Body of pancreas (tissue), 4 donors: Measurements from ENCODE around the gene ZNF226.
"Not testable (repeated sequence)": the region's sequence is repeated elsewhere in the genome, so short reads cannot be mapped to it uniquely, and the experiment has no call there.

Source experiments
- POLR2A ChIP-seq, 3 donors: fragments of 450-650 bp; IDR thresholded peaks; one replicate each; pipeline ENCODE4 v1.6.1; 2016; ENCODE audit warnings: antibody characterized with exemption in 3 of 3, mild to moderate bottlenecking in 2 of 3
- TF ChIP-seq, protein P1 (sequence below), 7 experiments: fragments of 450-650 bp in 4 of 7; fragments of 200-600 bp in 3 of 7; sonication (generic) in 3 of 7; IDR thresholded peaks; one replicate each; pipeline ENCODE4 v1.5.1; 2016 to 2019; ENCODE audit warnings: antibody characterized with exemption in 7 of 7

- TF ChIP-seq, protein P1, sequence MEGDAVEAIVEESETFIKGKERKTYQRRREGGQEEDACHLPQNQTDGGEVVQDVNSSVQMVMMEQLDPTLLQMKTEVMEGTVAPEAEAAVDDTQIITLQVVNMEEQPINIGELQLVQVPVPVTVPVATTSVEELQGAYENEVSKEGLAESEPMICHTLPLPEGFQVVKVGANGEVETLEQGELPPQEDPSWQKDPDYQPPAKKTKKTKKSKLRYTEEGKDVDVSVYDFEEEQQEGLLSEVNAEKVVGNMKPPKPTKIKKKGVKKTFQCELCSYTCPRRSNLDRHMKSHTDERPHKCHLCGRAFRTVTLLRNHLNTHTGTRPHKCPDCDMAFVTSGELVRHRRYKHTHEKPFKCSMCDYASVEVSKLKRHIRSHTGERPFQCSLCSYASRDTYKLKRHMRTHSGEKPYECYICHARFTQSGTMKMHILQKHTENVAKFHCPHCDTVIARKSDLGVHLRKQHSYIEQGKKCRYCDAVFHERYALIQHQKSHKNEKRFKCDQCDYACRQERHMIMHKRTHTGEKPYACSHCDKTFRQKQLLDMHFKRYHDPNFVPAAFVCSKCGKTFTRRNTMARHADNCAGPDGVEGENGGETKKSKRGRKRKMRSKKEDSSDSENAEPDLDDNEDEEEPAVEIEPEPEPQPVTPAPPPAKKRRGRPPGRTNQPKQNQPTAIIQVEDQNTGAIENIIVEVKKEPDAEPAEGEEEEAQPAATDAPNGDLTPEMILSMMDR (IDR thresholded peaks at IDR 0.05), result not testable (repeated sequence)
- TF ChIP-seq POLR2A (IDR thresholded peaks at IDR 0.05), result not testable (repeated sequence)
These were observed 55.9 kb downstream of the ZNF226 start for GRCh38 chr19:44220761-44221160.
